ENCODE measurements around the gene RFPL2. TPM values are rescaled to one million over a fixed set of nuclear protein-coding genes. Genes with fewer than 3 reads are reported as not detected.
"Not testable (repeated sequence)": the region's sequence is repeated elsewhere in the genome, so short reads cannot be mapped to it uniquely, and the experiment has no call there.

The RFPL2 gene
- total and polyA plus RNA-seq, 2 donors (not counting 3 experiments of a cell fraction or from before 2014, with no cell fraction given), result not detected

GRCh38 chr22:32199341-32199740, 5.5 kb downstream of the RFPL2 start:
- intact Hi-C loops (cut with micrococcal nuclease) (no loop called here), dilution Hi-C loops (cut with MboI; ENCODE audit: extremely low pct_ligation_motif_present, low sequenced_read_pairs) (no loop called here)
- H3K9me3 ChIP-seq (replicated peaks; ENCODE audit: control insufficient read depth, insufficient read depth, low read length), result no peaks in the 10 kb centered on the region
- H3K9ac ChIP-seq (replicated peaks; ENCODE audit: extremely low read depth, insufficient read depth, low read length), result no peak overlapping the region
- H3K9me1 ChIP-seq (replicated peaks; ENCODE audit: control insufficient read depth, extremely low read depth, insufficient read depth, low read length), result no peaks in the 10 kb centered on the region
- DNase-seq (ENCODE audit: low read depth, low spot score), result no peak
- H3K4me2 ChIP-seq (ENCODE audit: insufficient read depth, low read length), result no peak overlapping the region
- H3K4me3 ChIP-seq (replicated peaks in 1 of 3; ENCODE audit: insufficient read depth in 1 of 3, low read depth in 1 of 3, low read length in 3 of 3), result no peak overlapping the region
- no peak overlapping the region for H2AFZ ChIP-seq (ENCODE audit: low read depth, low read length)
- no peak for FAIRE-seq
- H3K4me1 ChIP-seq (ENCODE audit: control insufficient read depth, extremely low read depth, insufficient read depth, low read length), result no peaks in the 10 kb centered on the region
- no peaks in the 10 kb centered on the region for H3K79me2 ChIP-seq (ENCODE audit: control insufficient read depth, insufficient read depth, low read length)
- POLR2A ChIA-PET, result no interaction called here
- no TSS peak for BruUV-seq (replicated peaks)
- H3K27ac ChIP-seq (ENCODE audit: insufficient read depth, low read depth, low read length), result no peak overlapping the region
- TF ChIP-seq FOS (IDR thresholded peaks at IDR 0.05; ENCODE audit: borderline replicate concordance, insufficient read depth, low read length), result no peak
- TF ChIP-seq JUN (IDR thresholded peaks at IDR 0.05; ENCODE audit: borderline replicate concordance, insufficient read depth, insufficient read length, low read depth), result no peak
- TF ChIP-seq POLR2A (IDR thresholded peaks at IDR 0.05; ENCODE audit: low read depth, low read length), result no peak
- TF ChIP-seq EZH2 (IDR thresholded peaks at IDR 0.05; ENCODE audit: borderline replicate concordance, low read depth, low read length, severe bottlenecking), result no peak
- no peak for TF ChIP-seq POLR2AphosphoS5 (IDR thresholded peaks at IDR 0.05; ENCODE audit: insufficient read depth, low read depth, low read length)
- TF ChIP-seq, protein P1, sequence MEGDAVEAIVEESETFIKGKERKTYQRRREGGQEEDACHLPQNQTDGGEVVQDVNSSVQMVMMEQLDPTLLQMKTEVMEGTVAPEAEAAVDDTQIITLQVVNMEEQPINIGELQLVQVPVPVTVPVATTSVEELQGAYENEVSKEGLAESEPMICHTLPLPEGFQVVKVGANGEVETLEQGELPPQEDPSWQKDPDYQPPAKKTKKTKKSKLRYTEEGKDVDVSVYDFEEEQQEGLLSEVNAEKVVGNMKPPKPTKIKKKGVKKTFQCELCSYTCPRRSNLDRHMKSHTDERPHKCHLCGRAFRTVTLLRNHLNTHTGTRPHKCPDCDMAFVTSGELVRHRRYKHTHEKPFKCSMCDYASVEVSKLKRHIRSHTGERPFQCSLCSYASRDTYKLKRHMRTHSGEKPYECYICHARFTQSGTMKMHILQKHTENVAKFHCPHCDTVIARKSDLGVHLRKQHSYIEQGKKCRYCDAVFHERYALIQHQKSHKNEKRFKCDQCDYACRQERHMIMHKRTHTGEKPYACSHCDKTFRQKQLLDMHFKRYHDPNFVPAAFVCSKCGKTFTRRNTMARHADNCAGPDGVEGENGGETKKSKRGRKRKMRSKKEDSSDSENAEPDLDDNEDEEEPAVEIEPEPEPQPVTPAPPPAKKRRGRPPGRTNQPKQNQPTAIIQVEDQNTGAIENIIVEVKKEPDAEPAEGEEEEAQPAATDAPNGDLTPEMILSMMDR (IDR thresholded peaks at IDR 0.05; ENCODE audit: extremely low read depth in 1 of 2, insufficient read depth in 1 of 2, low read depth in 1 of 2, low read length in 2 of 2), result no peak
- H3K36me3 ChIP-seq (ENCODE audit: control insufficient read depth in 2 of 2, extremely low read depth in 1 of 2, insufficient read depth in 2 of 2, low read length in 2 of 2), result no peaks in the 10 kb centered on the region
- peaks cover 8 to 16% of the 10 kb centered on the region in 2 experiments for H3K27me3 ChIP-seq (ENCODE audit: control insufficient read depth in 2 of 2, insufficient read depth in 2 of 2, low read length in 2 of 2)
- no peaks in the 10 kb centered on the region for H4K20me1 ChIP-seq (replicated peaks; ENCODE audit: control insufficient read depth, extremely low read depth, insufficient read depth, low read length)
- CTCF ChIA-PET, result interaction anchor here (1.3 to 4.1 kb wide), 2 partner anchors 67 to 95 kb away, joined by 3 to 29 read pairs; no protein-coding TSS in a partner anchor

- H3K27ac ChIP-seq (ENCODE audit: insufficient read depth, low read depth, low read length); POLR2A ChIA-PET; H3K9me3 ChIP-seq (replicated peaks; ENCODE audit: control insufficient read depth, insufficient read depth, low read length); H3K9me1 ChIP-seq (replicated peaks; ENCODE audit: control insufficient read depth, extremely low read depth, insufficient read depth, low read length); intact Hi-C loops (cut with micrococcal nuclease); H4K20me1 ChIP-seq (replicated peaks; ENCODE audit: control insufficient read depth, extremely low read depth, insufficient read depth, low read length); FAIRE-seq; H3K4me1 ChIP-seq (ENCODE audit: control insufficient read depth, extremely low read depth, insufficient read depth, low read length); H3K27me3 ChIP-seq (ENCODE audit: control insufficient read depth in 2 of 2, insufficient read depth in 2 of 2, low read length in 2 of 2); DNase-seq (ENCODE audit: low read depth, low spot score); CTCF ChIA-PET; BruUV-seq (replicated peaks); H3K9ac ChIP-seq (replicated peaks; ENCODE audit: extremely low read depth, insufficient read depth, low read length); H3K4me2 ChIP-seq (ENCODE audit: insufficient read depth, low read length); dilution Hi-C loops (cut with MboI; ENCODE audit: extremely low pct_ligation_motif_present, low sequenced_read_pairs); H3K4me3 ChIP-seq (replicated peaks in 1 of 3; ENCODE audit: insufficient read depth in 1 of 3, low read depth in 1 of 3, low read length in 3 of 3); H3K79me2 ChIP-seq (ENCODE audit: control insufficient read depth, insufficient read depth, low read length); H2AFZ ChIP-seq (ENCODE audit: low read depth, low read length); H3K36me3 ChIP-seq (ENCODE audit: control insufficient read depth in 2 of 2, extremely low read depth in 1 of 2, insufficient read depth in 2 of 2, low read length in 2 of 2): not testable (repeated sequence)
Measured at GRCh38 chr22:32197553-32198226, 7.2 kb downstream of the RFPL2 start.

DNA sequence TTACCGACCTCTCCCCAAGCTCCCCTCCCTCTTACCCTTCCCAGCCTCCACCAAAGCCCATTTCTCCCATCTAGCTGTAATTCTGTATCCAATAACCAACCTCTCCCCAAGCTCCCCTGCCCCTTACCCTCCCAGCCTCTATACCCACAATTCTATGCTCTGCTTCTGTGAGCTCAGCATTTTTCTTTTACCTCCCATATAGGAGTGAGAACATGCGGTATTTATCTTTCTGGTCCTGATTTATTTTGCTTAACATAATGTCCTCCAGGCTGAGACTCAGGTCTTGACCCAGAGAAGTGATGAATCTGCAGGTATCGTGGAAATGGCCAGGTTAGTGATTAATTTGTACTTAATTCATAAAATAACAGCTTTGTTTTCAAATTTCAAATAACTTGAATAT, 9.0 kb downstream of the RFPL2 start:
- POLR2A ChIA-PET; H3K27ac ChIP-seq (ENCODE audit: insufficient read depth, low read depth, low read length); H3K36me3 ChIP-seq (ENCODE audit: control insufficient read depth in 2 of 2, extremely low read depth in 1 of 2, insufficient read depth in 2 of 2, low read length in 2 of 2); H2AFZ ChIP-seq (ENCODE audit: low read depth, low read length); H3K9ac ChIP-seq (replicated peaks; ENCODE audit: extremely low read depth, insufficient read depth, low read length); FAIRE-seq; H3K9me3 ChIP-seq (replicated peaks; ENCODE audit: control insufficient read depth, insufficient read depth, low read length); H3K9me1 ChIP-seq (replicated peaks; ENCODE audit: control insufficient read depth, extremely low read depth, insufficient read depth, low read length); intact Hi-C loops (cut with micrococcal nuclease); BruUV-seq (replicated peaks); H3K4me2 ChIP-seq (ENCODE audit: insufficient read depth, low read length); dilution Hi-C loops (cut with MboI; ENCODE audit: extremely low pct_ligation_motif_present, low sequenced_read_pairs); H3K27me3 ChIP-seq (ENCODE audit: control insufficient read depth in 2 of 2, insufficient read depth in 2 of 2, low read length in 2 of 2); DNase-seq (ENCODE audit: low read depth, low spot score); H3K4me1 ChIP-seq (ENCODE audit: control insufficient read depth, extremely low read depth, insufficient read depth, low read length); H4K20me1 ChIP-seq (replicated peaks; ENCODE audit: control insufficient read depth, extremely low read depth, insufficient read depth, low read length); H3K79me2 ChIP-seq (ENCODE audit: control insufficient read depth, insufficient read depth, low read length); H3K4me3 ChIP-seq (replicated peaks in 1 of 3; ENCODE audit: insufficient read depth in 1 of 3, low read depth in 1 of 3, low read length in 3 of 3): not testable (repeated sequence)
- CTCF ChIA-PET, result interaction anchor here (1.0 kb wide), 1 partner anchor 217 kb away, joined by 3 read pairs; no protein-coding TSS in a partner anchor
